SK-N-SH (cell line): ENCODE results near the gene PPEF1. TPM values are rescaled to one million over a fixed set of nuclear protein-coding genes. Genes with fewer than 3 reads are reported as not detected.
A peak's percentile ranks its signal among the peaks of the same experiment; 100 is the strongest.

Experiments used
- CTCF ChIA-PET: fragments of 300-600, 350-600 bp; formaldehyde crosslinking; extraction: SDS; loops from one replicate; lab custom pipeline; 2021; lab: Yijun Ruan, JAX
- POLR2A ChIA-PET: fragments of 350-600 bp; sonication (Branson Sonifier 250); formaldehyde crosslinking; extraction: SDS; loops from one replicate; lab custom pipeline; 2020; ENCODE audit warnings: antibody characterized with exemption, inconsistent platforms; lab: Yijun Ruan, JAX
- DNase-seq: peaks from one replicate; pipeline ENCODE4 v3.0.0; 2012
- H2AFZ ChIP-seq: fragments of 200-600 bp; sonication (generic); 2 replicates; pipeline ENCODE4 v1.8.1; 2016; ENCODE audit warnings: antibody characterized with exemption, mild to moderate bottlenecking, low read depth
- H3F3A ChIP-seq: fragments of 200-600 bp; sonication (generic); replicated peaks from 2 replicates; pipeline ENCODE3; 2016; ENCODE audit warnings: antibody characterized with exemption, mild to moderate bottlenecking; ENCODE audit not compliant: insufficient read depth
- H3K27ac ChIP-seq, 2 experiments: fragments of 200-500 bp in 1 of 2; fragments of 200-600 bp in 1 of 2; sonication (Bioruptor generic) in 1 of 2; sonication (generic), shearing (Covaris generic) in 1 of 2; 2 replicates each; pipeline versions ENCODE4 v1.5.1 to v1.6.1; 2014 to 2016; ENCODE audit warnings: low read depth in 2 of 2, inconsistent platforms in 1 of 2, low read length in 1 of 2, mild to moderate bottlenecking in 1 of 2, mixed read lengths in 1 of 2
- H3K27me3 ChIP-seq: fragments of 200-600 bp; sonication (generic), shearing (Covaris generic); 2 replicates; pipeline ENCODE4 v1.6.1; 2016; ENCODE audit warnings: mixed run types; ENCODE audit not compliant: insufficient read depth
- H3K36me3 ChIP-seq, 2 experiments: fragments of 200-500 bp in 1 of 2; fragments of 200-600 bp in 1 of 2; sonication (Bioruptor generic) in 1 of 2; sonication (generic) in 1 of 2; replicated peaks in 1 of 2; 2 replicates each; pipeline versions ENCODE3 to v1.5.1; 2014 to 2016; ENCODE audit warnings: low read length in 1 of 2, mild to moderate bottlenecking in 1 of 2; ENCODE audit not compliant: insufficient read depth in 2 of 2, control insufficient read depth in 1 of 2
- H3K4me1 ChIP-seq, 2 experiments: fragments of 200-500 bp in 1 of 2; fragments of 200-600 bp in 1 of 2; sonication (Bioruptor generic) in 1 of 2; sonication (generic), shearing (Covaris generic) in 1 of 2; 2 replicates each; pipeline versions ENCODE4 v1.5.1 to v1.6.1; 2014 to 2016; ENCODE audit warnings: low read depth in 1 of 2, low read length in 1 of 2, mixed run types in 1 of 2; ENCODE audit not compliant: insufficient read depth in 2 of 2, control insufficient read depth in 1 of 2
- H3K4me2 ChIP-seq: fragments of 200-600 bp; sonication (generic), shearing (Covaris generic); 2 replicates; pipeline ENCODE4 v1.6.1; 2017; ENCODE audit warnings: mixed run types
- H3K4me3 ChIP-seq, 2 experiments: fragments of 200-500 bp in 1 of 2; fragments of 200-600 bp in 1 of 2; sonication (Bioruptor generic) in 1 of 2; sonication (generic), shearing (Covaris generic) in 1 of 2; 2 replicates each; pipeline versions ENCODE4 v1.5.1 to v1.8.1; 2014 to 2016; ENCODE audit warnings: low read depth in 2 of 2, inconsistent platforms in 1 of 2, low read length in 1 of 2, mild to moderate bottlenecking in 1 of 2, mixed read lengths in 1 of 2, moderate library complexity in 1 of 2
- H3K79me2 ChIP-seq: fragments of 200-600 bp; sonication (generic); 2 replicates; pipeline ENCODE4 v1.8.1; 2017; ENCODE audit warnings: mild to moderate bottlenecking; ENCODE audit not compliant: insufficient read depth
- H3K9ac ChIP-seq: fragments of 200-600 bp; sonication (generic); 2 replicates; pipeline ENCODE4 v1.6.1; 2017; ENCODE audit warnings: mixed run types
- H3K9me2 ChIP-seq: fragments of 200-600 bp; sonication (generic); 2 replicates; pipeline ENCODE4 v1.6.1; 2017; ENCODE audit warnings: mixed run types
- H3K9me3 ChIP-seq: fragments of 200-600 bp; sonication (generic); 2 replicates; pipeline ENCODE4 v1.6.1; 2017; ENCODE audit warnings: mixed run types, mild to moderate bottlenecking, moderate library complexity
- H4K20me1 ChIP-seq: fragments of 200-600 bp; sonication (generic); 2 replicates; pipeline ENCODE4 v1.6.1; 2017; ENCODE audit warnings: mild to moderate bottlenecking, mixed run types; ENCODE audit not compliant: insufficient read depth
- ELF1 ChIP-seq: IDR thresholded peaks from 2 replicates; pipeline ENCODE4 v1.4.0; 2012
- EP300 ChIP-seq, 2 experiments: IDR thresholded peaks; 2 replicates each; pipeline versions ENCODE4 v1.4.0 to v1.6.1; 2012; ENCODE audit warnings: borderline replicate concordance in 1 of 2, low read depth in 1 of 2, low read length in 1 of 2
- EZH2phosphoT487 ChIP-seq: fragments of 200-600 bp; sonication (generic); IDR thresholded peaks from 2 replicates; pipeline ENCODE4 v1.6.1; 2017; ENCODE audit warnings: low read depth, mixed run types, mild to moderate bottlenecking, antibody characterized with exemption, moderate library complexity, borderline replicate concordance
- GABPA ChIP-seq: IDR thresholded peaks from 2 replicates; pipeline ENCODE4 v1.4.0; 2012; ENCODE audit warnings: low read depth, mild to moderate bottlenecking
- GATA2 ChIP-seq: sonication (generic); formaldehyde crosslinking; IDR thresholded peaks from 2 replicates; pipeline ENCODE4 v1.5.0; 2020; ENCODE audit warnings: mild to moderate bottlenecking, missing genetic modification reagents
- JUND ChIP-seq: IDR thresholded peaks from 2 replicates; pipeline ENCODE4 v1.4.0; 2012
- MAX ChIP-seq: IDR thresholded peaks from 2 replicates; pipeline ENCODE4 v1.4.0; 2012; ENCODE audit warnings: low read depth
- POLR2AphosphoS5 ChIP-seq: IDR thresholded peaks from 2 replicates; pipeline ENCODE4 v1.6.1; 2012; ENCODE audit warnings: low read depth, low read length
- RAD21 ChIP-seq: IDR thresholded peaks from 2 replicates; pipeline ENCODE4 v1.6.1; 2012; ENCODE audit warnings: mild to moderate bottlenecking, low read length
- RCOR1 ChIP-seq: fragments of 150-350 bp; IDR thresholded peaks from 2 replicates; pipeline ENCODE4 v1.6.1; 2017; ENCODE audit warnings: antibody characterized with exemption, low read length
- RXRA ChIP-seq: IDR thresholded peaks from 2 replicates; pipeline ENCODE4 v1.4.0; 2012; ENCODE audit warnings: low read depth, mild to moderate bottlenecking, borderline replicate concordance
- SIN3A ChIP-seq: IDR thresholded peaks from 2 replicates; pipeline ENCODE4 v1.6.1; 2012; ENCODE audit warnings: low read depth, mild to moderate bottlenecking, low read length, moderate library complexity, borderline replicate concordance
- SMC3 ChIP-seq: IDR thresholded peaks from 2 replicates; pipeline ENCODE4 v1.6.1; 2012; ENCODE audit warnings: low read depth, low read length, improper control_type of control experiment
- TAF1 ChIP-seq: IDR thresholded peaks from 2 replicates; pipeline ENCODE4 v1.6.1; 2012; ENCODE audit warnings: low read depth, mild to moderate bottlenecking, low read length, moderate library complexity, borderline replicate concordance
- TEAD4 ChIP-seq: IDR thresholded peaks from 2 replicates; pipeline ENCODE4 v1.4.0; 2012; ENCODE audit warnings: mild to moderate bottlenecking, borderline replicate concordance; ENCODE audit not compliant: insufficient read depth
- USF1 ChIP-seq: IDR thresholded peaks from 2 replicates; pipeline ENCODE4 v1.4.0; 2012; ENCODE audit warnings: low read depth, borderline replicate concordance
- USF2 ChIP-seq: fragments of 150-350 bp; IDR thresholded peaks from 2 replicates; pipeline ENCODE4 v1.6.1; 2017; ENCODE audit warnings: antibody characterized with exemption, low read length, low read depth, borderline replicate concordance
- YY1 ChIP-seq: IDR thresholded peaks from 2 replicates; pipeline ENCODE4 v1.4.0; 2012; ENCODE audit warnings: low read depth, mild to moderate bottlenecking
- ZBTB33 ChIP-seq: IDR thresholded peaks from 2 replicates; pipeline ENCODE4 v1.4.0; 2012; ENCODE audit warnings: low read depth, borderline replicate concordance
- WGBS: methylation state at CpG from one replicate; pipeline ENCODE4 v1.1.6; 2017; ENCODE audit warnings: low lambda C conversion rate; 5-methylcytosine and 5-hydroxymethylcytosine counted together
- polyA plus RNA-seq, 3 experiments: library from polyadenylated mRNA; depleted of rRNA; stranded (reverse); fragments of >200 nt; gene quantifications; 2 replicates each; pipeline ENCODE4 v1.2.3, GENCODE V29; 2012

Gene PPEF1
- polyA plus RNA-seq, 1 of the 3 experiments (the other 2 are of a cell fraction) = 0.16 TPM

- CTCF ChIA-PET = interaction anchor here (0.7 to 2.0 kb wide), 2 partner anchors 13 to 22 kb away, joined by 3 to 7 read pairs; no protein-coding TSS in a partner anchor
- H3K36me3 ChIP-seq = no peaks in the 10 kb centered on the region
- H3K27me3 ChIP-seq = peaks cover 10% of the 10 kb centered on the region; the same call in 1 of the 2 replicates
- peak overlapping the region in 1 of 2 experiments; percentile 64; a peak in 2 of 4 replicates for H3K27ac ChIP-seq
- peaks cover 14 to 51% of the 10 kb centered on the region in 2 experiments; a peak in 3 of 4 replicates for H3K4me1 ChIP-seq
- no peak for TF ChIP-seq GATA2 (CRISPR knock-in tag)
- 0 out of 2 replicates have a peak, but pooled peaks have one; percentile 7 for TF ChIP-seq RAD21
- no peaks in the 10 kb centered on the region for H3K79me2 ChIP-seq
- H3K4me3 ChIP-seq = no peak overlapping the region
- no peaks in the 10 kb centered on the region for H3K9me3 ChIP-seq
- peaks cover 6% of the 10 kb centered on the region for H3F3A ChIP-seq
- no peaks in the 10 kb centered on the region for H3K9me2 ChIP-seq
- no peak overlapping the region for H2AFZ ChIP-seq
- peak; percentile 49 for DNase-seq
- no peaks in the 10 kb centered on the region for H4K20me1 ChIP-seq
- H3K9ac ChIP-seq = no peak overlapping the region
- POLR2A ChIA-PET = interaction anchor here (0.8 to 0.9 kb wide), 2 partner anchors 11 to 450 kb away, joined by 3 to 4 read pairs; partner anchors contain the start of gene CDKL5
- no peak overlapping the region for H3K4me2 ChIP-seq
- 70% methylated on average over 14 of the region's 15 CpGs for WGBS
Observed at GRCh38 chrX:18875256-18875878, 167.9 kb downstream of the PPEF1 start.

GRCh38 chrX:18877469-18877868 is 170.0 kb downstream of the PPEF1 start:
- peaks cover 10% of the 10 kb centered on the region; the same call in 1 of the 2 replicates for H3K27me3 ChIP-seq
- peaks cover 6% of the 10 kb centered on the region for H3F3A ChIP-seq
- H3K27ac ChIP-seq = peak overlapping the region in 1 of 2 experiments; percentile 82; a peak in 2 of 4 replicates
- H2AFZ ChIP-seq = no peak overlapping the region
- CTCF ChIA-PET = no interaction called here
- no peaks in the 10 kb centered on the region for H3K79me2 ChIP-seq
- no peak overlapping the region for H3K4me2 ChIP-seq
- H3K9me2 ChIP-seq = no peaks in the 10 kb centered on the region
- no peak overlapping the region for H3K9ac ChIP-seq
- TF ChIP-seq EP300 (IDR thresholded peaks at IDR 0.05; ENCODE audit: borderline replicate concordance in 1 of 2, low read depth in 1 of 2, low read length in 1 of 2) (peak in 1 of 2 experiments; percentile 23; a peak in 1 of 4 replicates), JUND (no peak), RAD21 (no peak), SIN3A (no peak), ELF1 (no peak), YY1 (no peak), GABPA (no peak), TAF1 (no peak), TEAD4 (no peak), POLR2AphosphoS5 (no peak), MAX (no peak), USF2 (peak; percentile 27; the same call in 1 of the 2 replicates), RCOR1 (0 out of 2 replicates have a peak, but pooled peaks have one; percentile 20), EZH2phosphoT487 (no peak), SMC3 (no peak), ZBTB33 (no peak), RXRA (no peak), USF1 (peak; percentile 34; the same call in 1 of the 2 replicates)
- no peaks in the 10 kb centered on the region for H3K36me3 ChIP-seq
- peaks cover 12 to 41% of the 10 kb centered on the region in 2 experiments; a peak in 3 of 4 replicates for H3K4me1 ChIP-seq
- POLR2A ChIA-PET = interaction anchor here (0.6 to 1.1 kb wide), 2 partner anchors 59 to 170 kb away, joined by 4 to 10 read pairs; no protein-coding TSS in a partner anchor
- no peaks in the 10 kb centered on the region for H3K9me3 ChIP-seq
- H4K20me1 ChIP-seq = no peaks in the 10 kb centered on the region
- DNase-seq = peak; percentile 74
- WGBS = 41% methylated on average over 6 of the region's 7 CpGs
- H3K4me3 ChIP-seq = no peak overlapping the region
